Measurements from ENCODE around the gene DNAL4.
"Not testable (repeated sequence)": the region's sequence is repeated elsewhere in the genome, so short reads cannot be mapped to it uniquely, and the experiment has no call there.

The DNAL4 gene

GRCh38 chr22:38826801-38827200, 32.9 kb upstream of the DNAL4 start:
- no peak for DNase-seq

- no peak for DNase-seq
These were observed 32.4 kb upstream of the DNAL4 start for GRCh38 chr22:38826386-38826785.

- no peak for DNase-seq
These were observed 30.6 kb upstream of the DNAL4 start for GRCh38 chr22:38824585-38824984.

GRCh38 chr22:38823637-38824036, 29.7 kb upstream of the DNAL4 start:
- no peak for DNase-seq

- no peak for DNase-seq
These were observed 29.1 kb upstream of the DNAL4 start for GRCh38 chr22:38823076-38823475.

- DNase-seq = no peak
These were observed 26.1 kb upstream of the DNAL4 start for GRCh38 chr22:38820020-38820419.

- no peak for DNase-seq
These were observed 25.5 kb upstream of the DNAL4 start for GRCh38 chr22:38819387-38819940.

- no peak for DNase-seq
These were observed 23.3 kb upstream of the DNAL4 start for GRCh38 chr22:38817196-38817595.

- no peak for DNase-seq
These were observed 21.9 kb upstream of the DNAL4 start for GRCh38 chr22:38815842-38816241.

- DNase-seq = no peak
These were observed 17.3 kb upstream of the DNAL4 start for GRCh38 chr22:38811241-38811640.

GRCh38 chr22:38805041-38805593, 11.2 kb upstream of the DNAL4 start:
- DNase-seq = not testable (repeated sequence)

GRCh38 chr22:38802671-38803121, 8.8 kb upstream of the DNAL4 start:
- no peak for DNase-seq

GRCh38 chr22:38799265-38800002, 5.5 kb upstream of the DNAL4 start:
- DNase-seq = no peak

GRCh38 chr22:38798496-38798895, 4.6 kb upstream of the DNAL4 start:
- DNase-seq = no peak

GRCh38 chr22:38796262-38796957, 2.5 kb upstream of the DNAL4 start:
- DNase-seq = no peak

- DNase-seq = no peak
These were observed 1.6 kb upstream of the DNAL4 start for GRCh38 chr22:38795569-38795968.

- DNase-seq = no peak
These were observed 626 bp downstream of the DNAL4 start for GRCh38 chr22:38793317-38793716.

GRCh38 chr22:38792833-38793232, 1.1 kb downstream of the DNAL4 start:
- no peak for DNase-seq

GRCh38 chr22:38789606-38790005, 4.3 kb downstream of the DNAL4 start:
- DNase-seq = no peak

GRCh38 chr22:38788846-38789245, 5.1 kb downstream of the DNAL4 start:
- DNase-seq = no peak

GRCh38 chr22:38788021-38788816, 5.7 kb downstream of the DNAL4 start:
- DNase-seq = no peak

GRCh38 chr22:38786631-38787030, 7.3 kb downstream of the DNAL4 start:
- no peak for DNase-seq

- DNase-seq = no peak
These were observed 9.1 kb downstream of the DNAL4 start for GRCh38 chr22:38784856-38785255.
